Heart left ventricle (tissue), 16 donors: ENCODE data around the gene RAB20. TPM values are rescaled to one million over a fixed set of nuclear protein-coding genes. Genes with fewer than 3 reads are reported as not detected.

Experiments used
- ATAC-seq, 4 donors: fragments of 200-7000 bp; cut with Tn5 transposase; one replicate each; pipeline ENCODE4 v1.9.1; 2020 to 2022; ENCODE audit warnings: moderate library complexity in 4 of 4, mild to moderate bottlenecking in 3 of 4, moderate number of reproducible peaks in 1 of 4
- DNase-seq, 5 donors: peaks; one replicate each; pipeline ENCODE4 v3.0.0-alpha.2; 2020
- H3K27ac ChIP-seq, 12 donors: fragments of 200-600 bp; sonication (generic) in 4 of 12; one replicate each; pipeline versions ENCODE4 v1.5.0 to v1.8.0; 2016 to 2022; ENCODE audit warnings: mild to moderate bottlenecking in 2 of 12
- H3K27me3 ChIP-seq, 9 donors: fragments of 200-600 bp; sonication (generic) in 2 of 9; one replicate each; pipeline versions ENCODE4 v1.5.1 to v1.8.0; 2016 to 2022; ENCODE audit warnings: mild to moderate bottlenecking in 3 of 9
- H3K36me3 ChIP-seq, 9 donors: fragments of 200-600 bp; sonication (generic) in 2 of 9; one replicate each; pipeline versions ENCODE4 v1.5.0 to v1.8.0; 2018 to 2022; ENCODE audit warnings: mild to moderate bottlenecking in 2 of 9
- H3K4me1 ChIP-seq, 12 donors: fragments of 200-600 bp; sonication (generic) in 4 of 12; one replicate each; pipeline versions ENCODE4 v1.5.0 to v1.8.0; 2016 to 2022; ENCODE audit warnings: mild to moderate bottlenecking in 3 of 12
- H3K4me3 ChIP-seq, 12 donors: fragments of 200-600 bp; sonication (generic) in 4 of 12; one replicate each; pipeline versions ENCODE4 v1.5.0 to v1.8.0; 2017 to 2022; ENCODE audit warnings: mild to moderate bottlenecking in 9 of 12, moderate library complexity in 4 of 12
- H3K9me3 ChIP-seq, 12 donors: fragments of 200-600 bp; sonication (generic) in 4 of 12; one replicate each; pipeline versions ENCODE4 v1.5.0 to v1.8.0; 2016 to 2022; ENCODE audit warnings: mild to moderate bottlenecking in 1 of 12
- CTCF ChIP-seq, 12 donors: fragments of 200-600 bp; sonication (generic) in 4 of 12; IDR thresholded peaks; one replicate each; pipeline versions ENCODE4 v1.5.0 to v1.8.0; 2018 to 2022; ENCODE audit warnings: antibody characterized with exemption in 12 of 12, mild to moderate bottlenecking in 5 of 12
- POLR2A ChIP-seq, 2 donors: fragments of 450-650 bp; IDR thresholded peaks; one replicate each; pipeline ENCODE4 v1.6.1; 2017; ENCODE audit warnings: antibody characterized with exemption in 2 of 2, mild to moderate bottlenecking in 2 of 2, moderate library complexity in 2 of 2
- WGBS, 4 donors: extraction: QIAGEN DNeasy Blood & Tissue Kit in 2 of 4; methylation state at CpG; one replicate each; pipeline versions ENCODE4 v1.1.5 to v1.1.7; 2013 to 2018; 5-methylcytosine and 5-hydroxymethylcytosine counted together
- intact Hi-C, 10 donors: fragments of 100-400 bp; cut with DNase I; formaldehyde crosslinking; loops; one replicate each; pipeline versions ENCODE4 v1.11.1 to v1.14.2; 2022
- polyA plus RNA-seq, 2 donors: library from polyadenylated mRNA; stranded (reverse); fragments of 200-250 nt; gene quantifications; one replicate each; pipeline ENCODE4 v1.2.3, GENCODE V29; 2013
- total RNA-seq, 9 donors: library from RNA; depleted of rRNA in 2 of 9; stranded (reverse); fragments of >200 nt in 2 of 9; fragmentation: NEBNext Ultra II Directional in 3 of 9; extraction: Animal tissue kit (Norgen Biotek cat#: 25700) in 3 of 9; gene quantifications; one replicate each; pipeline versions ENCODE4 v1.1.0 to v1.2.4, GENCODE V29; 2016 to 2023
- donor health status: ischemic (EF 13 %, LVEDD 7.1; RV severe dilation, severe dysfunction).
- donor health status: healthy with polysubstance abuse.
- donor health status: DM: no; HTN: yes; CAD: no.
- donor health status: DM: no; HTN: no; CAD: no.
- donor health status: ischemic (EF 25% LVEDD 6.9; RV normal size, moderate dysfunction).
- donor health status: ischemic (EF 25% LVEDD 5.7; RV mildly dilated, moderate dysfunction).
- donor health status: healthy.
- donor health status: DM: yes; HTN: yes; CAD: no.
- donor health status: ischemic (EF 35%, LVEDD 5.7; RV mildly dilated, moderate dysfunction).
- donor health status: nonischemic (EF 11% LVEDD 7.7; RV severe dilation, severe dysfunction).
- donor health status: DM: yes; HTN: yes; CAD: no.
- donor health status: PGD.
- donor health status: ischemic (EF 29% LVEDD 5.4; RV normal size, mild dysfunction).
- donor health status: nonischemic (EF 23%, LVEDD 6.1; RV moderate dilation, normal function).

Gene RAB20
- total and polyA plus RNA-seq, 11 donors, result 5.5 to 30.2 (median 13.7) TPM

- peaks cover 0 to 7% (median 0%) of the 10 kb centered on the region in 12 donors for H3K9me3 ChIP-seq
- H3K27ac ChIP-seq, result peak overlapping the region in 2 of 12 donors; percentile 6 to 29
- DNase-seq, result no peak
- H3K36me3 ChIP-seq, result peaks cover 0 to 26% (median 13%) of the 10 kb centered on the region in 9 donors
- WGBS, 4 donors, result 64 to 82% (median 70%) methylated on average over 8 of the region's 8 CpGs
- intact Hi-C loops, result loop anchor here in 1 of 10 donors (10.0 kb wide), 1 partner anchor 47 kb away; the partner anchor contains the start of gene RAB20
- no peak for ATAC-seq
- no peak overlapping the region for H3K4me3 ChIP-seq
- no peak for TF ChIP-seq POLR2A (IDR thresholded peaks at IDR 0.05)
- TF ChIP-seq CTCF (IDR thresholded peaks at IDR 0.05), result no peak
- no peaks in the 10 kb centered on the region for H3K27me3 ChIP-seq
- H3K4me1 ChIP-seq, result peaks cover 0 to 49% (median 20%) of the 10 kb centered on the region in 12 donors
These were observed 43.3 kb downstream of the RAB20 start for GRCh38 chr13:110518226-110518525.

DNA sequence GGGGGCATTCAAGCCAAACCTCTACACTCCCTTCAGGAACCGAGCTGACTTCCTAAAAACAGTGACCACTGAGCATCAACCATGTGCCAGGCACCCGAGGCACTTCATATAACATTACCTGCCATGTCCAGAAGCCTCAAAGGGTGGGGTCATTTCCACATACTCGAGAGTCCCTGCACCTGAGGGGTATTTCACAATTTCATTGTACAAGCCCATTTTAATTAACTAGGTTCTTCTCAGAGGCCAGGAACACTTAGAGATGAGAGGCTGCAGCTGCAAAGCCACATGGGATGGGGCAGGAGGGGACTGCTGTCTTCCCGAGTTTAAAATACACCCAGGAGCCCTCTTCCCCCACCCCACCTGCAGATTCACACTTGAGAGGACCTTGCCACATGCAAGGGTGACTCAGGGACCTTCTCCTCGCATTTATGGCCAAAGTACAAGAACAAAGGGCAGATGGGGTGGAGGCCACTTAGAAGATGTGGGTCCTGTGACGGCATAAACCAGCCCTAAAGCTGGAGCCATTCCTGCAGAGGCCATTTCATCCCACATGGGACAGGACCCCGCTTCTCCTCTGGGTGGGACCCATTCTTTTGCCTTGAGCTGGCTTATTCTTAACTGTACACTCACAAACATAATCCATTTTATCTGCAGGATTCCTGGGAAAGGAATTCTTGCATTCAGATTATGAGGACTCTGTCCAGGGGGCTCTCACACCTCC is 43.9 kb downstream of the RAB20 start:
- Histone ChIP-seq H3K4me1 (peaks cover 0 to 44% (median 15%) of the 10 kb centered on the region in 12 donors), H3K27me3 (no peaks in the 10 kb centered on the region), H3K27ac (peak overlapping the region in 2 of 12 donors; percentile 6 to 29), H3K4me3 (no peak overlapping the region), H3K9me3 (peaks cover 0 to 7% (median 0%) of the 10 kb centered on the region in 12 donors), H3K36me3 (peaks cover 0 to 26% (median 16%) of the 10 kb centered on the region in 9 donors)
- intact Hi-C loops, result loop anchor here in 1 of 10 donors (10.0 kb wide), 1 partner anchor 47 kb away; the partner anchor contains the start of gene RAB20
- ATAC-seq (no peak), DNase-seq (no peak)
- TF ChIP-seq CTCF (IDR thresholded peaks at IDR 0.05), result no peak
- TF ChIP-seq POLR2A (IDR thresholded peaks at IDR 0.05), result no peak
- 72 to 76% (median 73%) methylated on average over 7 of the region's 7 CpGs for WGBS, 4 donors

DNA sequence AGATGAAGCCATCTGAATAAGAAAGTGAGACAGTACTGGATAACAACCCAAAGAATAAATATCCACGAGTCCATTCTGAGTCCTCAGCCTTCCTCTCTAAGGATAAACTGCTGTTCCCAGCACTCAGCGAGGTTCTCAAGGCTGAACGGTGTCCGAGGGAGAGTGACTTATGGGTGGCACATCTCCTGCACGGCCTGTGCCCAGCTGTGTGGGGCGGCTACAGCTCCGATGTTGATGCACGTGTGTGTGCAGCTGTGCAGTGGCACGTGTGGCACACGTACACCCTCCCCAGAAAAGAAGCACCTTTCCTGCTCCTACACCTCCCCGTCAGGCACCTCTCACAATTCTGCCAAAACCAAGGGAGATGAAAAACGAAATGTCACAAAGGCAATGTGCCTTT is 45.0 kb downstream of the RAB20 start:
- Histone ChIP-seq H3K4me1 (peaks cover 0 to 32% (median 10%) of the 10 kb centered on the region in 12 donors), H3K27me3 (no peaks in the 10 kb centered on the region), H3K9me3 (peaks cover 0 to 7% (median 0%) of the 10 kb centered on the region in 12 donors), H3K27ac (no peak overlapping the region), H3K36me3 (peaks cover 0 to 34% (median 28%) of the 10 kb centered on the region in 9 donors), H3K4me3 (no peak overlapping the region)
- intact Hi-C loops, result loop anchor here in 1 of 10 donors (10.0 kb wide), 1 partner anchor 48 kb away; the partner anchor contains the start of gene RAB20
- peak in 1 of 5 donors; percentile 46 for DNase-seq
- 75 to 86% (median 81%) methylated on average over 12 of the region's 12 CpGs for WGBS, 4 donors
- ATAC-seq, result no peak
- TF ChIP-seq CTCF (IDR thresholded peaks at IDR 0.05) (no peak), POLR2A (IDR thresholded peaks at IDR 0.05) (no peak)

DNA sequence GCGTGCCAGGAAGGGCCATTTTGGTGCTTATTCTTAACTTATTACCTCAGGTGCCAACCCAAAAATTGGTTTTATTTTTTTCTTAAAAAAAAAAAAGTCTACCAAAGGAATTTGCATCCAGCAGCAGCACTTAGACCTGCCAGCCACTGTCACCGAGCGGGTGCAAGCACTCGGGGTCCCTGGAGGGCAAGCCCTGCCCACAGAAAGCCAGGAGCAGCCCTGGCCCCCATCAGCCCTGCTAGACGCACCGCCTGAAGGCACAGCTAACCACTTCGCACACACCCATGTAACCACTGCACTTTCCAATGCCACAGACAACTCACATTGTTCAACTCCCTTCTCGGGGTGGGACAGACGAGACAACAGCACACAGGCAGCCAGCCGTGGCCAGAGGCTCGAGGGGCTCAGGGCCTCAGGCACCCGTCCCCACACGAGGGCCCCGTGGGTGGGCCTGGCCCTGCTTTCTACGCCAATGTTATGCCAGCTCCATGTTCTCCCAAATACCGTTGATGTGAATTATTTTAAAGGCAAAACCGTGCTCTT is 49.3 kb downstream of the RAB20 start:
- Histone ChIP-seq H3K27ac (no peak overlapping the region), H3K4me1 (peaks cover 0 to 36% (median 20%) of the 10 kb centered on the region in 12 donors), H3K4me3 (no peak overlapping the region), H3K27me3 (no peaks in the 10 kb centered on the region), H3K36me3 (peaks cover 0 to 74% (median 65%) of the 10 kb centered on the region in 9 donors), H3K9me3 (peaks cover 0 to 7% (median 0%) of the 10 kb centered on the region in 12 donors)
- 86 to 93% (median 90%) methylated on average over 17 of the region's 17 CpGs for WGBS, 4 donors
- intact Hi-C loops, result loop anchor here in 2 of 10 donors (5.0 to 10.0 kb wide), 2 partner anchors 45 to 53 kb away; partner anchors contain the start of gene RAB20 (in 1 of the 2)
- DNase-seq (peak in 1 of 5 donors; percentile 44), ATAC-seq (no peak)
- no peak for TF ChIP-seq POLR2A (IDR thresholded peaks at IDR 0.05)
- TF ChIP-seq CTCF (IDR thresholded peaks at IDR 0.05), result no peak
